ENCODE measurements around the gene CTNNA3. TPM values are rescaled to one million over a fixed set of nuclear protein-coding genes. Genes with fewer than 3 reads are reported as not detected.
A peak's percentile ranks its signal among the peaks of the same experiment; 100 is the strongest.

The CTNNA3 gene
- total and polyA plus RNA-seq, 4 donors, result 0.16 to 2.4 (median 1.4) TPM

DNA sequence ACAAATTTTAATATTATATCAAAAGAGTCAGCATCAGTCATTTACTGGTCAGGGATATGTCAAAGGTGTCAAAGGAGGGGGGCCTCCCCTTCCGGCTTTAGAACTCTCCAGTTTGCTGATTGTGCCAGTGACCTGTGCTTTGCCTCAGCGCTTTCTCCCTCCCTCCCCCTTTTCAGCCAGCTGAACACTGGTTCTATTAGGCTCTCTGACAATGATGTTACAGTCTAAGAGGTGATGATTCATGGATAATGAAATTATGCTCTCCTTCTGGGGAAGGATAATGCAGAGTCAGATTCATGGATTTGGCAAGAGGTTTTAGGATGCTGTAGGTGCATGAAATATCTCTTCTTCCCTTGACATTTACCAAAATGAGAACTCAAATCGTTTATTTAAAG, 764.0 kb downstream of the CTNNA3 start:
- H3K36me3 ChIP-seq (ENCODE audit: control insufficient read depth in 4 of 4, insufficient read depth in 3 of 4, low read depth in 1 of 4, low read length in 3 of 4), result no peaks in the 10 kb centered on the region
- H3K9me3 ChIP-seq (ENCODE audit: control insufficient read depth in 4 of 4, low read length in 3 of 4), result no peaks in the 10 kb centered on the region
- peaks cover 0 to 11% (median 6%) of the 10 kb centered on the region in 4 donors for H3K4me1 ChIP-seq (ENCODE audit: control insufficient read depth in 4 of 4, insufficient read depth in 4 of 4, low read length in 3 of 4)
- peaks cover 0 to 6% (median under 1%) of the 10 kb centered on the region in 4 donors for H3K27me3 ChIP-seq (ENCODE audit: control insufficient read depth in 4 of 4, insufficient read depth in 4 of 4, low read length in 3 of 4)
- DNase-seq (ENCODE audit: low spot score), result no peak
- TF ChIP-seq, protein P1, sequence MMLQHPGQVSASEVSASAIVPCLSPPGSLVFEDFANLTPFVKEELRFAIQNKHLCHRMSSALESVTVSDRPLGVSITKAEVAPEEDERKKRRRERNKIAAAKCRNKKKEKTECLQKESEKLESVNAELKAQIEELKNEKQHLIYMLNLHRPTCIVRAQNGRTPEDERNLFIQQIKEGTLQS (IDR thresholded peaks at IDR 0.05), result no peak
- TF ChIP-seq JUND (IDR thresholded peaks at IDR 0.05) (no peak), TAF1 (conservative IDR thresholded peaks at IDR 0.05) (no peak), GABPA (IDR thresholded peaks at IDR 0.05 in 1 of 2, conservative IDR thresholded peaks at IDR 0.05 in 1 of 2) (no peak), NR2F2 (IDR thresholded peaks at IDR 0.05) (no peak), YY1 (IDR thresholded peaks at IDR 0.05) (no peak), SP1 (IDR thresholded peaks at IDR 0.05) (no peak)
- TF ChIP-seq, protein P2, sequence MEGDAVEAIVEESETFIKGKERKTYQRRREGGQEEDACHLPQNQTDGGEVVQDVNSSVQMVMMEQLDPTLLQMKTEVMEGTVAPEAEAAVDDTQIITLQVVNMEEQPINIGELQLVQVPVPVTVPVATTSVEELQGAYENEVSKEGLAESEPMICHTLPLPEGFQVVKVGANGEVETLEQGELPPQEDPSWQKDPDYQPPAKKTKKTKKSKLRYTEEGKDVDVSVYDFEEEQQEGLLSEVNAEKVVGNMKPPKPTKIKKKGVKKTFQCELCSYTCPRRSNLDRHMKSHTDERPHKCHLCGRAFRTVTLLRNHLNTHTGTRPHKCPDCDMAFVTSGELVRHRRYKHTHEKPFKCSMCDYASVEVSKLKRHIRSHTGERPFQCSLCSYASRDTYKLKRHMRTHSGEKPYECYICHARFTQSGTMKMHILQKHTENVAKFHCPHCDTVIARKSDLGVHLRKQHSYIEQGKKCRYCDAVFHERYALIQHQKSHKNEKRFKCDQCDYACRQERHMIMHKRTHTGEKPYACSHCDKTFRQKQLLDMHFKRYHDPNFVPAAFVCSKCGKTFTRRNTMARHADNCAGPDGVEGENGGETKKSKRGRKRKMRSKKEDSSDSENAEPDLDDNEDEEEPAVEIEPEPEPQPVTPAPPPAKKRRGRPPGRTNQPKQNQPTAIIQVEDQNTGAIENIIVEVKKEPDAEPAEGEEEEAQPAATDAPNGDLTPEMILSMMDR (IDR thresholded peaks at IDR 0.05; ENCODE audit: low read depth, low read length, missing input control), result no peak
- TF ChIP-seq, protein P3, sequence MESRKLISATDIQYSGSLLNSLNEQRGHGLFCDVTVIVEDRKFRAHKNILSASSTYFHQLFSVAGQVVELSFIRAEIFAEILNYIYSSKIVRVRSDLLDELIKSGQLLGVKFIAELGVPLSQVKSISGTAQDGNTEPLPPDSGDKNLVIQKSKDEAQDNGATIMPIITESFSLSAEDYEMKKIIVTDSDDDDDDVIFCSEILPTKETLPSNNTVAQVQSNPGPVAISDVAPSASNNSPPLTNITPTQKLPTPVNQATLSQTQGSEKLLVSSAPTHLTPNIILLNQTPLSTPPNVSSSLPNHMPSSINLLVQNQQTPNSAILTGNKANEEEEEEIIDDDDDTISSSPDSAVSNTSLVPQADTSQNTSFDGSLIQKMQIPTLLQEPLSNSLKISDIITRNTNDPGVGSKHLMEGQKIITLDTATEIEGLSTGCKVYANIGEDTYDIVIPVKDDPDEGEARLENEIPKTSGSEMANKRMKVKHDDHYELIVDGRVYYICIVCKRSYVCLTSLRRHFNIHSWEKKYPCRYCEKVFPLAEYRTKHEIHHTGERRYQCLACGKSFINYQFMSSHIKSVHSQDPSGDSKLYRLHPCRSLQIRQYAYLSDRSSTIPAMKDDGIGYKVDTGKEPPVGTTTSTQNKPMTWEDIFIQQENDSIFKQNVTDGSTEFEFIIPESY (IDR thresholded peaks at IDR 0.05), result no peak
- no peak overlapping the region for H3K27ac ChIP-seq (ENCODE audit: low read depth in 1 of 2, low read length in 2 of 2)
- no peak overlapping the region for H3K9ac ChIP-seq (ENCODE audit: low read depth in 1 of 2, low read length in 2 of 2)
- WGBS, result 51% methylated on average over 3 of the region's 3 CpGs
- no peak overlapping the region for H3K4me3 ChIP-seq (ENCODE audit: low read depth in 1 of 3, low read length in 3 of 3)

DNA sequence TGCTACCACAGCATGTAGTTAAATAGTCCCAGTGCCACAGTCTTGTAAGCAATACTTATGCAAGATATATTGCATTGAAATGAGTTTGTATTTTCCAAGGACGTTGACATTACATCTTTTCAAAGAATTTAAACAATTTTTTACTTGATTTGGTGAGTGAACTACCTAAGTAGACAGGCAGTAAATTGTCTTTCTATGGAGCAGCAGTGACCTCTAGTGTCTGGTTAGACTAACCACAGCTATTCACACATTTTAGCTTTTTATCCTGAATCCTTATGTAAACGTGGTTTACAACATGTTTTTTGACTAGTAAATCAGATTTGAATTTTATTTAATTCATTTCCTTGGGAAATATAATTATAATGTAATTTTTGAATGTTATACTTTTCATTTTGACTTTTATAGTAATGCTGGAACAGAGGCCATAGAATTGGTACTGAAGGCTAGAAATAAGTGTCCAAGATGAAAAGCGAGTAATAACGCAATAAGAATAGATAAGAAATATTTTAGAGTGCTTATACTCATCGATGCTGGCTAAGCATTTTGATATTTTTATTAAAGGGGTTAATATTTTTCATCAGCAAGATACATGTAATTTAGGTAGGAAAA, 764.6 kb downstream of the CTNNA3 start:
- TF ChIP-seq, protein P2 (IDR thresholded peaks at IDR 0.05; ENCODE audit: low read depth, low read length, missing input control), result peak; percentile 83
- TF ChIP-seq FOXA2 (IDR thresholded peaks at IDR 0.05) (no peak), RAD21 (IDR thresholded peaks at IDR 0.05) (peak; percentile 94 to 96)
- peaks cover 0 to 6% (median under 1%) of the 10 kb centered on the region in 4 donors for H3K27me3 ChIP-seq (ENCODE audit: control insufficient read depth in 4 of 4, insufficient read depth in 4 of 4, low read length in 3 of 4)
- H3K4me3 ChIP-seq (ENCODE audit: low read depth in 1 of 3, low read length in 3 of 3), result no peak overlapping the region
- H3K9me3 ChIP-seq (ENCODE audit: control insufficient read depth in 4 of 4, low read length in 3 of 4), result no peaks in the 10 kb centered on the region
- 32% methylated on average over 5 of the region's 5 CpGs for WGBS
- H3K9ac ChIP-seq (ENCODE audit: low read depth in 1 of 2, low read length in 2 of 2), result no peak overlapping the region
- H3K4me1 ChIP-seq (ENCODE audit: control insufficient read depth in 4 of 4, insufficient read depth in 4 of 4, low read length in 3 of 4), result peaks cover 0 to 11% (median 6%) of the 10 kb centered on the region in 4 donors
- no peaks in the 10 kb centered on the region for H3K36me3 ChIP-seq (ENCODE audit: control insufficient read depth in 4 of 4, insufficient read depth in 3 of 4, low read depth in 1 of 4, low read length in 3 of 4)
- no peak overlapping the region for H3K27ac ChIP-seq (ENCODE audit: low read depth in 1 of 2, low read length in 2 of 2)
- DNase-seq (ENCODE audit: low spot score), result no peak
